Activated CD8-positive, alpha-beta memory T cell treated with anti-CD3 and anti-CD28 coated beads, Interleukin-2, amount 50 U/mL, for 1 hour (primary cell): Measurements from ENCODE around the gene DES.

Experiments used
- DNase-seq: peaks from one replicate; pipeline ENCODE4 v3.0.0-alpha.2; 2020; ENCODE audit errors: extremely low read depth

DES gene

GRCh38 chr2:219472629-219473187 lies 54.5 kb downstream of the DES start:
- DNase-seq: no peak

GRCh38 chr2:219473511-219473910 lies 55.3 kb downstream of the DES start:
- DNase-seq: no peak

DNA sequence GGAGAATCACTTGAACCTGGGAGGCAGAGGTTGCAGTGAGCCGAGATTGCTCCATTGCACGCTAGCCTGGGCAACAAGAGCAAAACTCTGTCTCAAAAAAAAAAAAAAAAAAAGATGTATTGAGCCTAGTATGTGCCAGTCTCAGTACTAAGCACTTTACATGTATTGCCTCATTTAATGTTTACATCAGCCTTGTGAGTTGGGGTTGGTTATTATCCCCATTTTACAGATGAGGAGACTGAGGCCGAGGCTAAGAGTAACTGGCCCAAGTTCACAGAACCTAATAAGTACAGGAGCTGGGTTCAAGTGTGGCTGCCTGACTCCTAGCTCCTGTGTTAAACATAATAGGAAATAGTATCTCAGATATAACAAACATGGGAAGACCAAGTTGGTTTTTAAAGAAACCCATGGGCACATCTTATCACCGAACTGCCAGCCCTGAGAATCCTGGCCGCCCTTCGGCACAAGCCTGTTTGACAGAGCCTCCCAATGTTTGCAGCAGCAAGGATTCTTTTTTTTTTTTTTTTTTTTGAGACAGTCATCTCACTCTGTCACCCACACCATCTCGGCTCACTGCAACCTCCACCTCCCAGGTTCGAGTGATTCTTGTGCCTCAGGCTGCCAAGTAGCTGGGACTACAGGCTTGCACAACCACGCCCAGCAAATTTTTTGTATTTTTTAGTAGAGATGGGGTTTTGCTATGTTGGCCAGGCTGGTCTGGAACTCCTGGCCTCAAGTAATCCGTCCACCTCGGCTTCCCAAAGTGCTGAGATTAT lies 56.3 kb downstream of the DES start:
- DNase-seq: no peak

DNA sequence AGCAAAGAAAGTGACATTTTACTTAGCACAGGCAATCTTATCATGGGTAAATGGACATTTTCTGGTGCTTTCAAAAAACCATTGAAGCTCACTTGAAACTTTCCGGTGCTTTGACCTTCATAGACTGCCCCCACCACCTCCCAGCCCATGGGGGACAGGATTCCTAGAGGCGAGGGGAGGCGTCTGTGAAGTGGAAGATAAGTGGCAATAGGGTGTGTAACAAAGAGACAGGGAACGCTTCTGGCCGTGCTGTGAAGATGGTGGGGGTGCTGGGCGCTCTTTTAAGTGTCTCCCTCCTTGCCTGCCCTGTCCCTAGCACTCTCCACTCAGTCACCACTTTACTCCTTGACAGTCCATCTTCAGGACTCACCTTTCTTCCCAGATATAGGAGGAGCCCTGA lies 57.1 kb downstream of the DES start:
- DNase-seq: no peak

- no peak for DNase-seq
These were observed 57.8 kb downstream of the DES start for GRCh38 chr2:219475697-219476651.
